Right lobe of liver (tissue), 6 donors: ENCODE measurements around the gene STYK1. TPM values are rescaled to one million over a fixed set of nuclear protein-coding genes. Genes with fewer than 3 reads are reported as not detected.
A peak's percentile ranks its signal among the peaks of the same experiment; 100 is the strongest.

Source experiments
- ATAC-seq, 4 donors: fragments of 200-7000 bp; cut with Tn5 transposase; one replicate each; pipeline ENCODE4 v1.9.1; 2020; ENCODE audit warnings: mild to moderate bottlenecking in 4 of 4, moderate library complexity in 4 of 4
- DNase-seq, 3 donors: peaks; one replicate each; pipeline ENCODE4 v3.0.0-alpha.2; 2020
- H3K27ac ChIP-seq, 3 donors: fragments of 200-600 bp; one replicate each; pipeline ENCODE4 v1.8.0; 2022
- H3K27me3 ChIP-seq, 2 donors: fragments of 200-600 bp; one replicate each; pipeline ENCODE4 v1.8.0; 2022
- H3K36me3 ChIP-seq, 4 donors: fragments of 200-600 bp; sonication (generic) in 1 of 4; one replicate each; pipeline versions ENCODE4 v1.5.1 to v1.8.0; 2017 to 2022; ENCODE audit warnings: control low read depth in 1 of 4
- H3K4me1 ChIP-seq, 4 donors: fragments of 200-600 bp; sonication (generic) in 1 of 4; one replicate each; pipeline versions ENCODE4 v1.5.1 to v1.8.0; 2017 to 2022; ENCODE audit warnings: control low read depth in 1 of 4
- H3K4me3 ChIP-seq, 3 donors: fragments of 200-600 bp; one replicate each; pipeline ENCODE4 v1.8.0; 2022
- H3K9me3 ChIP-seq, 4 donors: fragments of 200-600 bp; sonication (generic) in 1 of 4; one replicate each; pipeline versions ENCODE4 v1.5.1 to v1.8.0; 2017 to 2022; ENCODE audit warnings: control low read depth in 1 of 4
- CTCF ChIP-seq, 4 donors: fragments of 200-600 bp in 3 of 4; fragments of 450-650 bp in 1 of 4; IDR thresholded peaks; one replicate each; pipeline versions ENCODE4 v1.5.1 to v1.8.0; 2016 to 2022; ENCODE audit warnings: antibody characterized with exemption in 4 of 4, mild to moderate bottlenecking in 2 of 4
- POLR2A ChIP-seq: fragments of 450-650 bp; IDR thresholded peaks from one replicate; pipeline ENCODE4 v1.6.1; 2017; ENCODE audit warnings: antibody characterized with exemption, mild to moderate bottlenecking
- WGBS: methylation state at CpG from one replicate; pipeline ENCODE4 v1.1.6; 2018; ENCODE audit warnings: low coverage, low lambda C conversion rate; ENCODE audit not compliant: insufficient coverage; ENCODE audit errors: missing lambda C conversion rate; 5-methylcytosine and 5-hydroxymethylcytosine counted together
- intact Hi-C, 2 donors: fragments of 100-400 bp; cut with DNase I; formaldehyde crosslinking; loops; one replicate each; pipeline versions ENCODE4 v1.11.2 to v1.14.1; 2022
- total RNA-seq, 6 experiments: library from RNA; depleted of rRNA in 2 of 6; stranded (reverse); fragments of >200 nt in 2 of 6; fragmentation: NEBNext Ultra II Directional in 3 of 6; extraction: Animal tissue kit (Norgen Biotek cat#: 25700) in 3 of 6; gene quantifications; one replicate each; pipeline versions ENCODE4 v1.1.0 to v1.2.4, GENCODE V29; 2016 to 2023
- donor health status: DM: no; HTN: yes; CAD: no.
- donor health status: DM: no; HTN: no; CAD: no.
- donor health status: DM: no; HTN: no; CAD: no.
- donor health status: DM: no; HTN: yes; CAD: no.
- donor health status: DM: no; HTN: yes; CAD: no.

The STYK1 gene
- total RNA-seq, 6 experiments from 2014 or later = not detected

DNA sequence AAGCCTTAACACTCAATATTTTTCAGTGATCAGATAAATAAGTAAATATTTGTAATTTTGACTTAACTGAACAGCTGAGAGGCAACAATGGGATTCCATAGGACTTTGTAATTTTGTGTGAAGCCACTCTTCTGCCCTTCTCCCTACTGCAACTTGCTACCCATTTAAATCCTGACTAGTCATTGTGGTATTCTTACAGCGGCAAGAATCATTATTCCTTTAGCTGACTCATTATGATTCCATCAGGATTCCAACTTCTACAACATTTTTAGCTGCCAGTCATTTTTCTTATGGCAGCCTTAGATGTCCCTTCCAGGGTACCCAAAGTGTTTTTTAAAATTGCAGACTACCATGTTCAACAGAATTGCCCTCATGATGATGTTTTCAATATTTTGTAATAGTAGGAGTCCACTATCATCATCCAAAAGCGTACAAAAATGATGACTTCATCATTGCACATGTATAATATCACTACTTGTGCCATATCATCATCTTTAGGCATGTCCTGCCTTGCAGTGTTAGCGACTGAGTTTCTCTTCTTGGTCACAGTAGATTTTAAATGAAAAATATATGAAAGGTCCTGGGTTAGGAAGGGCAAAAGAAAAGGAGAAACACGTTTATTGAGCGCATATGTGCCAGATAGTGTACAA, 55.4 kb downstream of the STYK1 start:
- DNase-seq = no peak
- Histone ChIP-seq H3K36me3 (no peaks in the 10 kb centered on the region), H3K4me1 (no peaks in the 10 kb centered on the region), H3K4me3 (no peak overlapping the region), H3K27me3 (peaks cover 0 to 4% of the 10 kb centered on the region in 2 donors), H3K27ac (no peak overlapping the region), H3K9me3 (no peaks in the 10 kb centered on the region)
- intact Hi-C loops = no loop called here
- no peak for ATAC-seq
- TF ChIP-seq CTCF (IDR thresholded peaks at IDR 0.05) (no peak), POLR2A (no peak)
- 63% methylated on average over 5 of the region's 5 CpGs for WGBS

- intact Hi-C loops = no loop called here
Observed at GRCh38 chr12:10617863-10618262, 56.0 kb downstream of the STYK1 start.

DNA sequence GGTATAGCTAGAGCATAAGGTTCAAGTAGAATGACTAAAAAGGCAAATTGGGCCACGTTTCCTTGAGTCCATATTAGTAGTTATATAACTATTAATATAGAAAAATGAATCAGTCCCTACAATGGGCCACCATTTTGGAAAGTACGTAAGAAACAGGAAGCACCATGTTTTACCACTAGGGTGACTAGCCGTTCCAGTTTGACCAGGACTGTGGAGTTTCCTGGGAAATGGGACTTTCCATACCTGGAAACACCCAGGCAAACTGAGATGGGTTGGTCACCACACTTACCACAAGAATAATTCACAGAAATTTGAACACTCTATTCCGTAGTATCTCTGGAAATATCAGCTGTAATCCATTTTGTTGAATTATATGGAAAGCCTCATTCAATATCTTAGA, 58.3 kb downstream of the STYK1 start:
- ATAC-seq = no peak
- Histone ChIP-seq H3K27me3 (no peaks in the 10 kb centered on the region), H3K27ac (no peak overlapping the region), H3K9me3 (no peaks in the 10 kb centered on the region), H3K36me3 (no peaks in the 10 kb centered on the region), H3K4me3 (no peak overlapping the region), H3K4me1 (peaks cover 0 to 9% (median 0%) of the 10 kb centered on the region in 4 donors)
- no peak for DNase-seq
- intact Hi-C loops = no loop called here
- no peak for TF ChIP-seq CTCF (IDR thresholded peaks at IDR 0.05)
- no peak for TF ChIP-seq POLR2A
- 69% methylated on average over 4 of the region's 4 CpGs for WGBS

More at GRCh38 chr12:10617863-10618262, 56.0 kb downstream of the STYK1 start:
- H3K4me3 ChIP-seq = no peak overlapping the region
- no peaks in the 10 kb centered on the region for H3K4me1 ChIP-seq
- ATAC-seq = no peak
- no peaks in the 10 kb centered on the region for H3K36me3 ChIP-seq
- TF ChIP-seq CTCF (IDR thresholded peaks at IDR 0.05) = no peak
- TF ChIP-seq POLR2A = no peak
- H3K9me3 ChIP-seq = no peaks in the 10 kb centered on the region
- WGBS = 69% methylated on average over 6 of the region's 6 CpGs
- peaks cover 0 to 4% of the 10 kb centered on the region in 2 donors for H3K27me3 ChIP-seq
- no peak for DNase-seq
- no peak overlapping the region for H3K27ac ChIP-seq

DNA sequence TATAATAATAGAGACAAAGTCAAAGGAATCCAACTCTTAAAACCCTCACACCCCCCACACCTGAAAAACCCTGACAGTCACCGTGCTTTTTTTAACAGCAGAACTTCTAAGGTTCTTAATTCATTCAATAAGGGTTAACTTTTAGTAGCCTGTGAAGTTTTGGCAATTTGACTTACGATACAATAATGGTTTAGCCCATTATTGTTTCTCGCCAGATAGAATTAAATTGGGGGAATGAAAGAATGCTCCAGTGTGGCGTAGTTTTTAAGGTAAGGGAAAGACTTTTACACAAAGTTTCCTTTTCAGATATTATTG, 59.8 kb downstream of the STYK1 start:
- Histone ChIP-seq H3K9me3 (no peaks in the 10 kb centered on the region), H3K4me1 (peaks cover 0 to 15% (median 0%) of the 10 kb centered on the region in 4 donors), H3K36me3 (peaks cover 0 to 5% (median 0%) of the 10 kb centered on the region in 4 donors), H3K4me3 (peak overlapping the region; percentile 64 to 74 (median 68)), H3K27me3 (no peaks in the 10 kb centered on the region), H3K27ac (peak overlapping the region; percentile 76 to 80 (median 79))
- TF ChIP-seq CTCF (IDR thresholded peaks at IDR 0.05) (no peak), POLR2A (no peak)
- no peak for DNase-seq
- WGBS = 18% methylated on average over 4 of the region's 4 CpGs
- peak in 3 of 4 donors; percentile 3 to 49 (median 9) for ATAC-seq
- intact Hi-C loops = no loop called here
